Left ventricle myocardium inferior (tissue), 1 donor: Measurements from ENCODE around the gene IL17RD. TPM values are rescaled to one million over a fixed set of nuclear protein-coding genes. Genes with fewer than 3 reads are reported as not detected.

Source experiments
- DNase-seq: peaks from one replicate; pipeline ENCODE4 v3.0.0-alpha.2; 2020
- H3K27ac ChIP-seq: fragments of 200-600 bp; replicated peaks from 2 replicates; pipeline ENCODE4 v1.8.0; 2021
- H3K27me3 ChIP-seq: fragments of 200-600 bp; 2 replicates; pipeline ENCODE4 v1.8.0; 2021; ENCODE audit warnings: low read depth
- H3K36me3 ChIP-seq: fragments of 200-600 bp; 2 replicates; pipeline ENCODE4 v1.8.0; 2021
- H3K4me1 ChIP-seq: fragments of 200-600 bp; 2 replicates; pipeline ENCODE4 v1.8.0; 2021
- H3K4me3 ChIP-seq: fragments of 200-600 bp; 2 replicates; pipeline ENCODE4 v1.8.0; 2021; ENCODE audit warnings: mild to moderate bottlenecking, moderate library complexity
- H3K9me3 ChIP-seq: fragments of 200-600 bp; replicated peaks from 2 replicates; pipeline ENCODE4 v1.8.0; 2021
- intact Hi-C: fragments of 100-400 bp; cut with micrococcal nuclease; formaldehyde crosslinking; loops from one replicate; pipeline ENCODE4 v1.11.0; 2022
- total RNA-seq: library from RNA; stranded (reverse); fragmentation: NEBNext Ultra II Directional; extraction: Animal tissue kit (Norgen Biotek cat#: 25700); gene quantifications from one replicate; pipeline ENCODE4 v1.2.1, GENCODE V29; 2021
- TF ChIP-seq, protein P1 (sequence below): fragments of 200-600 bp; IDR thresholded peaks from 2 replicates; pipeline ENCODE4 v1.8.0; 2021; ENCODE audit warnings: antibody characterized with exemption, mild to moderate bottlenecking, borderline replicate concordance
- donor health status: DM: no; HTN: yes; CAD: no; lungs with severe emphysema.

Gene IL17RD
- total RNA-seq, 1 donor from 2014 or later, result 9.6 TPM

DNA sequence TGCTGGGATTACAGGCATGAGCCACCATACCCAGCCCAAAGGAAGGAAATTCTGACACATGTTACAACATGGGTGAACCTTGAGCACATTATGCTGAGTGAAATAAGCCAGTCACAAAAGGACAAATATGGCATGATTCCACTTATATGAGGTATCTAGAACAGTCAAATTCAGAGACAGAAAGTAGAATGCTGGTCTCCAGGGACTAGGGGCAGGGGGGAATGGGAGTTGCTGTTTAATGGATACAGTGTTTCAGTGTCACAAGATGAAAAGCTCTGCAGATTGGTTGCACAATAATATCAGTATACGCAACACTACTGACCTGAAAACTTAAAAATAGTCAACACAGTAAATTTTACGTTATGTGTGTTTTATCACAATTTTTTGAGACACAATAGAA lies 100.6 kb downstream of the IL17RD start:
- no peaks in the 10 kb centered on the region for H3K36me3 ChIP-seq
- no peak for DNase-seq
- H3K27me3 ChIP-seq, result no peaks in the 10 kb centered on the region
- intact Hi-C loops, result no loop called here
- H3K4me3 ChIP-seq, result no peak overlapping the region
- H3K4me1 ChIP-seq, result peaks cover 39% of the 10 kb centered on the region
- H3K27ac ChIP-seq, result no peak overlapping the region
- H3K9me3 ChIP-seq, result no peaks in the 10 kb centered on the region
- TF ChIP-seq, protein P1, sequence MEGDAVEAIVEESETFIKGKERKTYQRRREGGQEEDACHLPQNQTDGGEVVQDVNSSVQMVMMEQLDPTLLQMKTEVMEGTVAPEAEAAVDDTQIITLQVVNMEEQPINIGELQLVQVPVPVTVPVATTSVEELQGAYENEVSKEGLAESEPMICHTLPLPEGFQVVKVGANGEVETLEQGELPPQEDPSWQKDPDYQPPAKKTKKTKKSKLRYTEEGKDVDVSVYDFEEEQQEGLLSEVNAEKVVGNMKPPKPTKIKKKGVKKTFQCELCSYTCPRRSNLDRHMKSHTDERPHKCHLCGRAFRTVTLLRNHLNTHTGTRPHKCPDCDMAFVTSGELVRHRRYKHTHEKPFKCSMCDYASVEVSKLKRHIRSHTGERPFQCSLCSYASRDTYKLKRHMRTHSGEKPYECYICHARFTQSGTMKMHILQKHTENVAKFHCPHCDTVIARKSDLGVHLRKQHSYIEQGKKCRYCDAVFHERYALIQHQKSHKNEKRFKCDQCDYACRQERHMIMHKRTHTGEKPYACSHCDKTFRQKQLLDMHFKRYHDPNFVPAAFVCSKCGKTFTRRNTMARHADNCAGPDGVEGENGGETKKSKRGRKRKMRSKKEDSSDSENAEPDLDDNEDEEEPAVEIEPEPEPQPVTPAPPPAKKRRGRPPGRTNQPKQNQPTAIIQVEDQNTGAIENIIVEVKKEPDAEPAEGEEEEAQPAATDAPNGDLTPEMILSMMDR, result no peak

DNA sequence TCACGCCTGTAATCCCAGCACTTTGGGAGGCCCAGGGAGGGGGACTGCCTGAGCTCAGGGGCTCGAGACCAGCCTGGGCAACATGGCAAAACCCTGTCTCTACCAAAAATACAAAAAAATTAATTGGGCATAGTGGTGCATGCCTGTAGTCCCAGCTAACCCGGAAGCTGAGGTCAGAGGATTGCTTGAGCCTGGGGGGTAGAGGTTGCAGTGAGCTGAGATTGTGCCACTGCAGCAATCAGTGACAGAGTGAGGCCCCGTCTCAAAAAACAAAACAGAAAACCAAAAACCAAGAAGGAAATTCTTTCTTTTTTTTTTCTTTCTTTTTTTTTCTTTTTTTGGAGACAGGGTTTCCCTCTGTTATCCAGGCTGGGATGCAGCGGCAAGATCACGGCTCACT lies 101.2 kb downstream of the IL17RD start:
- TF ChIP-seq, protein P1, result no peak
- Histone ChIP-seq H3K27me3 (no peaks in the 10 kb centered on the region), H3K36me3 (no peaks in the 10 kb centered on the region), H3K4me3 (no peak overlapping the region), H3K9me3 (no peaks in the 10 kb centered on the region), H3K4me1 (peaks cover 39% of the 10 kb centered on the region), H3K27ac (no peak overlapping the region)
- intact Hi-C loops, result no loop called here
- DNase-seq, result no peak

- TF ChIP-seq, protein P1, result no peak
- Histone ChIP-seq H3K9me3 (no peaks in the 10 kb centered on the region), H3K27me3 (no peaks in the 10 kb centered on the region), H3K36me3 (no peaks in the 10 kb centered on the region), H3K4me1 (peaks cover 29% of the 10 kb centered on the region), H3K4me3 (no peak overlapping the region), H3K27ac (no peak overlapping the region)
- intact Hi-C loops, result no loop called here
- no peak for DNase-seq
Measured at GRCh38 chr3:57063032-57063431, 102.1 kb downstream of the IL17RD start.

GRCh38 chr3:57062101-57062631 lies 103.0 kb downstream of the IL17RD start:
- no peaks in the 10 kb centered on the region for H3K36me3 ChIP-seq
- DNase-seq, result no peak
- intact Hi-C loops, result no loop called here
- no peaks in the 10 kb centered on the region for H3K27me3 ChIP-seq
- H3K4me3 ChIP-seq, result no peak overlapping the region
- TF ChIP-seq, protein P1, result no peak
- H3K4me1 ChIP-seq, result peaks cover 24% of the 10 kb centered on the region
- no peaks in the 10 kb centered on the region for H3K9me3 ChIP-seq
- H3K27ac ChIP-seq, result peak overlapping the region; percentile 52

- intact Hi-C loops, result no loop called here
- Histone ChIP-seq H3K9me3 (no peaks in the 10 kb centered on the region), H3K27me3 (no peaks in the 10 kb centered on the region), H3K27ac (no peak overlapping the region), H3K4me1 (peaks cover 24% of the 10 kb centered on the region), H3K4me3 (no peak overlapping the region), H3K36me3 (no peaks in the 10 kb centered on the region)
- no peak for DNase-seq
- TF ChIP-seq, protein P1, result no peak
Measured at GRCh38 chr3:57061556-57061955, 103.6 kb downstream of the IL17RD start.
